ENCODE measurements around the gene SASH1.

The SASH1 gene

DNA sequence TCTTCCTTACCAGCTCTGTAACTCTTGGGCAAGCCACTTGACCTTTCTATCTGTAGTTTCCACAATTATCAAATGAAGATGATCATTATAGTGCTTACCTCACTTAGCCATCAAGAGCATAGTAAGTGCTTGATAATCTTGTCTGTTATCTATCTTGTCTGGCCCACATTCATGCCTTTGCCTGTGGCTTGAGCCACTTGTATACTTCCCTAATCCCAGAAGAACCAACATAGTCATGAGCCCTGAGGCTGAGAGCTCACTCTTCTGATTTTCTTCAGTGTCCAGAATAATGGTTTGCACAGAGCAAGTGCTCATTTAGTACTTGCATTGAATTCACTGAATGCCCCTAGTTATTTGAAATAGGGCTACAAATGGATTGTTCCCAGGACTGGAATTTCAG, 108.2 kb downstream of the SASH1 start:
- TF ChIP-seq EZH2 (optimal IDR thresholded peaks at IDR 0.05; ENCODE audit: low read depth, low read length) (no peak), EZH2phosphoT487 (IDR thresholded peaks at IDR 0.05; ENCODE audit: low read length) (no peak)
- TF ChIP-seq, protein P1, sequence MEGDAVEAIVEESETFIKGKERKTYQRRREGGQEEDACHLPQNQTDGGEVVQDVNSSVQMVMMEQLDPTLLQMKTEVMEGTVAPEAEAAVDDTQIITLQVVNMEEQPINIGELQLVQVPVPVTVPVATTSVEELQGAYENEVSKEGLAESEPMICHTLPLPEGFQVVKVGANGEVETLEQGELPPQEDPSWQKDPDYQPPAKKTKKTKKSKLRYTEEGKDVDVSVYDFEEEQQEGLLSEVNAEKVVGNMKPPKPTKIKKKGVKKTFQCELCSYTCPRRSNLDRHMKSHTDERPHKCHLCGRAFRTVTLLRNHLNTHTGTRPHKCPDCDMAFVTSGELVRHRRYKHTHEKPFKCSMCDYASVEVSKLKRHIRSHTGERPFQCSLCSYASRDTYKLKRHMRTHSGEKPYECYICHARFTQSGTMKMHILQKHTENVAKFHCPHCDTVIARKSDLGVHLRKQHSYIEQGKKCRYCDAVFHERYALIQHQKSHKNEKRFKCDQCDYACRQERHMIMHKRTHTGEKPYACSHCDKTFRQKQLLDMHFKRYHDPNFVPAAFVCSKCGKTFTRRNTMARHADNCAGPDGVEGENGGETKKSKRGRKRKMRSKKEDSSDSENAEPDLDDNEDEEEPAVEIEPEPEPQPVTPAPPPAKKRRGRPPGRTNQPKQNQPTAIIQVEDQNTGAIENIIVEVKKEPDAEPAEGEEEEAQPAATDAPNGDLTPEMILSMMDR (IDR thresholded peaks at IDR 0.05; ENCODE audit: low read length), result no peak
- no peak overlapping the region for H3K27ac ChIP-seq (ENCODE audit: low read length)
- DNase-seq, result no peak
- no peaks in the 10 kb centered on the region for H3K4me1 ChIP-seq (ENCODE audit: low read length)
- no peaks in the 10 kb centered on the region for H3K27me3 ChIP-seq (replicated peaks; ENCODE audit: insufficient read depth, low read length)
- H3K4me2 ChIP-seq (ENCODE audit: low read depth, low read length), result no peak overlapping the region
- no peak overlapping the region for H2AFZ ChIP-seq (ENCODE audit: low read length)
- H3K9me2 ChIP-seq (replicated peaks; ENCODE audit: insufficient read depth, low read length), result no peaks in the 10 kb centered on the region
- no peaks in the 10 kb centered on the region for H3K79me2 ChIP-seq (ENCODE audit: low read length)
- H3F3A ChIP-seq (ENCODE audit: insufficient read depth, low read length), result no peaks in the 10 kb centered on the region
- no peak overlapping the region for H3K4me3 ChIP-seq (ENCODE audit: low read length)
- no peaks in the 10 kb centered on the region for H3K9me3 ChIP-seq (replicated peaks; ENCODE audit: insufficient read depth, low read length)
- H4K20me1 ChIP-seq (ENCODE audit: insufficient read depth, low read length), result no peaks in the 10 kb centered on the region
- H3K36me3 ChIP-seq (replicated peaks; ENCODE audit: insufficient read depth, low read length), result no peaks in the 10 kb centered on the region
- H3K9ac ChIP-seq (ENCODE audit: low read length), result no peak overlapping the region

DNA sequence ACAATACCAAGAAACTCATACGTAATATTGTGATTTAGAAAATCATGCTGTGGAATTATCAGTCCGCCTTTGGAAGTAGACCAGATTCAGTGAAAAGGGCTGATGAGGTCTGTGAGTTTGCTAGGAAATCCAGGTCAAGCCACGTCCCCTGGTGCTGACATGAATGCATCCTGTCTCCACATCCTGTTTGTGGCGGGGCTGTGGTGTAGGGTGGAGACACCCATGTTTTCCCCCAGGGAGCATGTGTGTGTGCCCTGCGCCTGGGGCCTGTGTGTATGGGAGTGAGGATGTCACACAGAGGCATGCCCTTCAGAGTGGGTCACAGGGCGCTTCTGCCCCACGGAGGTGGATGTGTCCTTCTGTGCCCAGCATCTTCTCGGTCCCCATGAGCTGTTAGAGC, 109.1 kb downstream of the SASH1 start:
- Histone ChIP-seq H3K36me3 (replicated peaks; ENCODE audit: insufficient read depth, low read length) (no peaks in the 10 kb centered on the region), H3K4me2 (ENCODE audit: low read depth, low read length) (no peak overlapping the region), H3K27ac (ENCODE audit: low read length) (no peak overlapping the region), H3K4me3 (ENCODE audit: low read length) (no peak overlapping the region), H3K9me2 (replicated peaks; ENCODE audit: insufficient read depth, low read length) (no peaks in the 10 kb centered on the region), H3F3A (ENCODE audit: insufficient read depth, low read length) (no peaks in the 10 kb centered on the region), H2AFZ (ENCODE audit: low read length) (no peak overlapping the region), H3K9me3 (replicated peaks; ENCODE audit: insufficient read depth, low read length) (no peaks in the 10 kb centered on the region), H4K20me1 (ENCODE audit: insufficient read depth, low read length) (no peaks in the 10 kb centered on the region), H3K27me3 (replicated peaks; ENCODE audit: insufficient read depth, low read length) (no peaks in the 10 kb centered on the region), H3K4me1 (ENCODE audit: low read length) (no peaks in the 10 kb centered on the region), H3K9ac (ENCODE audit: low read length) (no peak overlapping the region), H3K79me2 (ENCODE audit: low read length) (no peaks in the 10 kb centered on the region)
- TF ChIP-seq, protein P1 (IDR thresholded peaks at IDR 0.05; ENCODE audit: low read length), result no peak
- TF ChIP-seq EZH2phosphoT487 (IDR thresholded peaks at IDR 0.05; ENCODE audit: low read length), result no peak
- TF ChIP-seq EZH2 (optimal IDR thresholded peaks at IDR 0.05; ENCODE audit: low read depth, low read length), result no peak
- DNase-seq, result no peak

GRCh38 chr6:148452876-148453275, 110.2 kb downstream of the SASH1 start:
- H2AFZ ChIP-seq (ENCODE audit: low read length), result no peak overlapping the region
- no peak overlapping the region for H3K4me2 ChIP-seq (ENCODE audit: low read depth, low read length)
- no peaks in the 10 kb centered on the region for H3K36me3 ChIP-seq (replicated peaks; ENCODE audit: insufficient read depth, low read length)
- H3K79me2 ChIP-seq (ENCODE audit: low read length), result no peaks in the 10 kb centered on the region
- no peaks in the 10 kb centered on the region for H3K9me2 ChIP-seq (replicated peaks; ENCODE audit: insufficient read depth, low read length)
- no peak for DNase-seq
- H3F3A ChIP-seq (ENCODE audit: insufficient read depth, low read length), result no peaks in the 10 kb centered on the region
- H3K4me1 ChIP-seq (ENCODE audit: low read length), result no peaks in the 10 kb centered on the region
- H3K27ac ChIP-seq (ENCODE audit: low read length), result no peak overlapping the region
- no peak overlapping the region for H3K4me3 ChIP-seq (ENCODE audit: low read length)
- H3K27me3 ChIP-seq (replicated peaks; ENCODE audit: insufficient read depth, low read length), result no peaks in the 10 kb centered on the region
- TF ChIP-seq EZH2phosphoT487 (IDR thresholded peaks at IDR 0.05; ENCODE audit: low read length) (no peak), EZH2 (optimal IDR thresholded peaks at IDR 0.05; ENCODE audit: low read depth, low read length) (no peak)
- TF ChIP-seq, protein P1 (IDR thresholded peaks at IDR 0.05; ENCODE audit: low read length), result no peak
- no peak overlapping the region for H3K9ac ChIP-seq (ENCODE audit: low read length)
- H4K20me1 ChIP-seq (ENCODE audit: insufficient read depth, low read length), result no peaks in the 10 kb centered on the region
- no peaks in the 10 kb centered on the region for H3K9me3 ChIP-seq (replicated peaks; ENCODE audit: insufficient read depth, low read length)
